ENCODE measurements around the gene MRPL22.
"Not testable (repeated sequence)": the region's sequence is repeated elsewhere in the genome, so short reads cannot be mapped to it uniquely, and the experiment has no call there.

MRPL22 gene

GRCh38 chr5:154997746-154998145, 56.9 kb downstream of the MRPL22 start:
- DNase-seq (ENCODE audit: low read depth): no peak

- no peak for DNase-seq (ENCODE audit: low read depth)
These were observed 59.0 kb downstream of the MRPL22 start for GRCh38 chr5:154999865-155000264.

DNA sequence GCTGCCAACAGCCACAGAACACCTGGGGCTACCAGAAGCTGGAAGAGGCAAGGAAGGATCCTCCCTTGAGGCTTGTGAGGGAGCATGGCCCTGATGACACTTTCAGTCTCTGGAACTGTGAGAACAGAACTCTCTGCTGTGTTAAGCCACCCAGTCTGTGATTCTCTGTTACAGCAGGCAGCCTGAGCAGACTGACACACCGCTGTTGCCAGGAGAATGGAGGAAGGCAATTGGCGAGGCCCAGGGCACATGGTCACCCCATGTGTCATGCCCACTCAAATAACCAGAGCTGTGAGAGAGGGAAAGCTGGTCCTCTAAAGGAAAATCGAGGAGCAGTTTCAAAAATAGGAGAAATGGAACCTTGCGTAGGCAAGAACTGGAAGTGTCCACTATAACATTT, 60.6 kb downstream of the MRPL22 start:
- no peak for DNase-seq (ENCODE audit: low read depth)

- DNase-seq (ENCODE audit: low read depth): not testable (repeated sequence)
These were observed 61.8 kb downstream of the MRPL22 start for GRCh38 chr5:155002722-155003121.

GRCh38 chr5:155004138-155004744, 63.4 kb downstream of the MRPL22 start:
- no peak for DNase-seq (ENCODE audit: low read depth)

GRCh38 chr5:155006265-155006664, 65.4 kb downstream of the MRPL22 start:
- not testable (repeated sequence) for DNase-seq (ENCODE audit: low read depth)

- no peak for DNase-seq (ENCODE audit: low read depth)
These were observed 67.8 kb downstream of the MRPL22 start for GRCh38 chr5:155008669-155009068.

- no peak for DNase-seq (ENCODE audit: low read depth)
These were observed 70.0 kb downstream of the MRPL22 start for GRCh38 chr5:155010881-155011280.

DNA sequence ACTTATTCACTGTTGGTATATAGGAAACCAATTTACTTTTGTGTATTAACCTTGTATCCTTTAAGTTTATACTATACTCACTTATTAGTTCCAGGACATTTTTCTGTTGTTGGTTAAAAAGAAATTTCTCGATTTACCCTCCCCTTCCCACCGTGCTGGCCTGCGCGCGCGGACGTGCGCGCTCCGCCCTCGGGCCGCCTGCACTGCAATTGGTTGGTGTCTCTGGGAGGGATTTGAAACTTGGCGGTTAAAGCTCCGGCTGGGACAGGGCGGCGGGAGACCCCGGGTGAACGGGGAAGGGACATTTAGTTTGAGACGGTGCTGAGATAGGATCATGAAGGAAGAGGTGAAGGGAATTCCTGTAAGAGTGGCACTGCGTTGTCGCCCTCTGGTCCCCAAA, 72.7 kb downstream of the MRPL22 start, which contains the start of gene KIF4B:
Gene KIF4B (plus strand): TSS at position 230 of the 400 bp plus-strand sequence. CDS start 105 bp downstream, at position 335.
- no peak for DNase-seq (ENCODE audit: low read depth)

DNA sequence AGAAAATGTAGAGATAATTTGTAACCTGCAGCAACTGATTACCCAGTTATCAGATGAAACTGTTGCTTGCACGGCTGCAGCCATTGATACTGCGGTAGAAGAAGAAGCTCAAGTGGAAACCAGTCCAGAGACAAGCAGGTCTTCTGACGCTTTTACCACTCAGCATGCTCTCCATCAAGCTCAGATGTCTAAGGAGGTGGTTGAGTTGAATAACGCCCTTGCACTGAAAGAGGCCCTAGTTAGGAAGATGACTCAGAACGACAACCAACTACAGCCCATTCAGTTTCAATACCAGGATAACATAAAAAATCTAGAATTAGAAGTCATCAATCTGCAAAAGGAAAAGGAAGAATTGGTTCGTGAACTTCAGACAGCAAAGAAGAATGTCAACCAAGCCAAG, 74.4 kb downstream of the MRPL22 start:
- no peak for DNase-seq (ENCODE audit: low read depth)

DNA sequence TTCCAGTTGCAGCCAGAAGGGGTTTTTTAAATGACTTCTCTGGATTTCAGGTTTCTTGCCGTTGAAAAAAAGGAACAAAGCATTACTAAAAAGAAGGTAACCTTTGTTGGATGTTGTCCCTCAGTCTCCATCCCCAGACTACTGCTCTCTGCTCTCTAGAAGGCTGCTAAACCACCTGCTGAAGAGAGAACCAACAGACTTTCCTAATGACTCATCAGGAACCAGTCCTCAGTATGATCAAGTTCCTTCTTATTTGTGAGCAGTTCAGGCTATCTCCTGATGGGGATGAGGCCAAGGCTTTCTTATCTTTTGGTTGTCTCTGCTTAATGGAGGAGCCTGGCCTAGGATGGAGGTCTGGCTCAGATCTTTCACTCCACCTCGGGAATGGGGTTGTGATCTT, 76.7 kb downstream of the MRPL22 start:
- DNase-seq (ENCODE audit: low read depth): no peak

All from activated gamma-delta T cell treated with anti-CD3 and anti-CD28 coated beads, Interleukin-2, amount 50 U/mL, for 16 hours (primary cell).